ENCODE data around the gene ATP5PF.

Gene ATP5PF

DNA sequence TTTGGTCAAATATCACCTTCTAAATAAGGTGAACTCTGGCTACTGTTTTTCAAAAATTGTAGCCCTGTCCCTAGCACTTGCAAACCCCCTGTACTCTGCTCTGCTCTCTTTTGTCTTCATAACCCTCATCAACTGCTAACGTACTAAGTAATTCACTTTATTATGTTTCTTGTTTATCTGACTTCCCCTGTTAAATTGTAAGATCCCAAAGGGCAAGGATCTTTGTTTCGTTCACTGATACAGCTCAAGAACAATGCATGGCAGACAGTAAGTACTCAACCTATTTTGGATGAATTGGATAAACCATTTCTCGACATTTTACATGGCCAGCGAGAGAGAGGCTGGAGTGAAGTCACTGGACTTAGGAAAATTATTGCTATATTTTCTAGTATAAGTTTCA is 46.9 kb downstream of the ATP5PF start:
- H3K36me3 ChIP-seq (ENCODE audit: control insufficient read depth, low read length): no peaks in the 10 kb centered on the region
- H3K9me3 ChIP-seq (ENCODE audit: control insufficient read depth, insufficient read depth, low read length): no peaks in the 10 kb centered on the region
- H4K20me1 ChIP-seq (ENCODE audit: control insufficient read depth, insufficient read depth, low read depth, low read length): no peaks in the 10 kb centered on the region
- no peaks in the 10 kb centered on the region for H3K79me2 ChIP-seq (ENCODE audit: control insufficient read depth, low read length)
- no peak overlapping the region for H3K4me3 ChIP-seq (ENCODE audit: low read length)
- H3K4me2 ChIP-seq (ENCODE audit: low read length): no peak overlapping the region
- no peaks in the 10 kb centered on the region for H3K27me3 ChIP-seq (ENCODE audit: control insufficient read depth, low read length)
- H3F3A ChIP-seq (ENCODE audit: control insufficient read depth, insufficient read depth): no peaks in the 10 kb centered on the region
- H3K27ac ChIP-seq (ENCODE audit: low read depth, low read length): no peak overlapping the region
- no peaks in the 10 kb centered on the region for H3K4me1 ChIP-seq (ENCODE audit: control insufficient read depth, low read length)
- TF ChIP-seq, protein P1, sequence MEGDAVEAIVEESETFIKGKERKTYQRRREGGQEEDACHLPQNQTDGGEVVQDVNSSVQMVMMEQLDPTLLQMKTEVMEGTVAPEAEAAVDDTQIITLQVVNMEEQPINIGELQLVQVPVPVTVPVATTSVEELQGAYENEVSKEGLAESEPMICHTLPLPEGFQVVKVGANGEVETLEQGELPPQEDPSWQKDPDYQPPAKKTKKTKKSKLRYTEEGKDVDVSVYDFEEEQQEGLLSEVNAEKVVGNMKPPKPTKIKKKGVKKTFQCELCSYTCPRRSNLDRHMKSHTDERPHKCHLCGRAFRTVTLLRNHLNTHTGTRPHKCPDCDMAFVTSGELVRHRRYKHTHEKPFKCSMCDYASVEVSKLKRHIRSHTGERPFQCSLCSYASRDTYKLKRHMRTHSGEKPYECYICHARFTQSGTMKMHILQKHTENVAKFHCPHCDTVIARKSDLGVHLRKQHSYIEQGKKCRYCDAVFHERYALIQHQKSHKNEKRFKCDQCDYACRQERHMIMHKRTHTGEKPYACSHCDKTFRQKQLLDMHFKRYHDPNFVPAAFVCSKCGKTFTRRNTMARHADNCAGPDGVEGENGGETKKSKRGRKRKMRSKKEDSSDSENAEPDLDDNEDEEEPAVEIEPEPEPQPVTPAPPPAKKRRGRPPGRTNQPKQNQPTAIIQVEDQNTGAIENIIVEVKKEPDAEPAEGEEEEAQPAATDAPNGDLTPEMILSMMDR (IDR thresholded peaks at IDR 0.05; ENCODE audit: low read depth, low read length, poor library complexity, severe bottlenecking): no peak
- no peak for TF ChIP-seq EZH2phosphoT487 (IDR thresholded peaks at IDR 0.05; ENCODE audit: borderline replicate concordance, low read length)
- H3K9me2 ChIP-seq (replicated peaks; ENCODE audit: control insufficient read depth, low read length): no peaks in the 10 kb centered on the region

DNA sequence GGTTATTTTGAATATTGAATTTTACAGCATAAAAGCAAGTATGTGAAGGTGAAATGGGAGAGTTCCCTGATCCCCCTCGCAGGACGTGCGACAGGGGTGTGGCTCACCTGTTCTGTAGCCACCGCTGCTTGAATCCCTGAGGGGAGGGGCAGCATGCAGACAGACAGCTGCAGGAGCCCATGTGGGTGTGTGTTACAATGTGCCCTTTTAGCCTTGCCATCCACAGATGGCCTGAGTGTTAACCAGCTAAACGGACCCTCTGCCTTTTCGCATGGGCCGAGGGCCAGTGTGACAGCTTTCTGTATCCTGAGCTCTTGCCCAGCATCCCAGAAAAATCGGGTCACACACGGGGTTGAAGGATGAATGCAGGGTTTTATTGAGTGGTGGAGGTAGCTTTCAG is 52.3 kb downstream of the ATP5PF start:
- Histone ChIP-seq H3K4me3 (ENCODE audit: low read length) (no peak overlapping the region), H3K27me3 (ENCODE audit: control insufficient read depth, low read length) (no peaks in the 10 kb centered on the region), H3K9me2 (replicated peaks; ENCODE audit: control insufficient read depth, low read length) (no peaks in the 10 kb centered on the region), H3K4me2 (ENCODE audit: low read length) (no peak overlapping the region), H3K27ac (ENCODE audit: low read depth, low read length) (no peak overlapping the region), H3K9me3 (ENCODE audit: control insufficient read depth, insufficient read depth, low read length) (no peaks in the 10 kb centered on the region), H3K4me1 (ENCODE audit: control insufficient read depth, low read length) (no peaks in the 10 kb centered on the region), H4K20me1 (ENCODE audit: control insufficient read depth, insufficient read depth, low read depth, low read length) (no peaks in the 10 kb centered on the region), H3K36me3 (ENCODE audit: control insufficient read depth, low read length) (no peaks in the 10 kb centered on the region), H3F3A (ENCODE audit: control insufficient read depth, insufficient read depth) (no peaks in the 10 kb centered on the region), H3K79me2 (ENCODE audit: control insufficient read depth, low read length) (no peaks in the 10 kb centered on the region)
- TF ChIP-seq EZH2phosphoT487 (IDR thresholded peaks at IDR 0.05; ENCODE audit: borderline replicate concordance, low read length): no peak
- TF ChIP-seq, protein P1 (IDR thresholded peaks at IDR 0.05; ENCODE audit: low read depth, low read length, poor library complexity, severe bottlenecking): no peak

DNA sequence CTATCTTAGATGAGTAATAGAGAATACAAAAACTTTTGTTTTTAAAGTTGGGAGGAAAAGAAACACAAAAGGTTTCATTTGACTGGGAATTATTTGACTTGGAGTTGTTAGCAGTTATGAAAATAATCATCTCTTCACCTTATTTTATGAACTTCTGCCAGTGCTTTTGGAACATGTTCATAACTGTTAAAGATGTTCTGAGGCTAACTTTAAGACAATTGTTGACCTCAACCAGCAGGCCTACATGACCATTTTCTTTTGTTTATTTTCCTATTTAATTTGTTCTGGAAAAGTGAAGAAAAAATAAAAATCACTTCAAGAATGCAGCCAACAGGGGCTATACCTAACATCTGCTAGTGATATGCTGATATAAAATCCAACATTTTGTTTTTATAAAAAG is 58.3 kb downstream of the ATP5PF start:
- TF ChIP-seq, protein P1 (IDR thresholded peaks at IDR 0.05; ENCODE audit: low read depth, low read length, poor library complexity, severe bottlenecking): no peak
- TF ChIP-seq EZH2phosphoT487 (IDR thresholded peaks at IDR 0.05; ENCODE audit: borderline replicate concordance, low read length): no peak
- Histone ChIP-seq H3K79me2 (ENCODE audit: control insufficient read depth, low read length) (no peaks in the 10 kb centered on the region), H3K4me2 (ENCODE audit: low read length) (no peak overlapping the region), H4K20me1 (ENCODE audit: control insufficient read depth, insufficient read depth, low read depth, low read length) (no peaks in the 10 kb centered on the region), H3K4me3 (ENCODE audit: low read length) (no peak overlapping the region), H3K36me3 (ENCODE audit: control insufficient read depth, low read length) (no peaks in the 10 kb centered on the region), H3K27ac (ENCODE audit: low read depth, low read length) (no peak overlapping the region), H3K9me3 (ENCODE audit: control insufficient read depth, insufficient read depth, low read length) (no peaks in the 10 kb centered on the region), H3K4me1 (ENCODE audit: control insufficient read depth, low read length) (no peaks in the 10 kb centered on the region), H3K9me2 (replicated peaks; ENCODE audit: control insufficient read depth, low read length) (no peaks in the 10 kb centered on the region), H3F3A (ENCODE audit: control insufficient read depth, insufficient read depth) (no peaks in the 10 kb centered on the region), H3K27me3 (ENCODE audit: control insufficient read depth, low read length) (no peaks in the 10 kb centered on the region)

Data from DOHH2 (cell line).